ENCODE measurements around the gene TNPO3.

The TNPO3 gene

DNA sequence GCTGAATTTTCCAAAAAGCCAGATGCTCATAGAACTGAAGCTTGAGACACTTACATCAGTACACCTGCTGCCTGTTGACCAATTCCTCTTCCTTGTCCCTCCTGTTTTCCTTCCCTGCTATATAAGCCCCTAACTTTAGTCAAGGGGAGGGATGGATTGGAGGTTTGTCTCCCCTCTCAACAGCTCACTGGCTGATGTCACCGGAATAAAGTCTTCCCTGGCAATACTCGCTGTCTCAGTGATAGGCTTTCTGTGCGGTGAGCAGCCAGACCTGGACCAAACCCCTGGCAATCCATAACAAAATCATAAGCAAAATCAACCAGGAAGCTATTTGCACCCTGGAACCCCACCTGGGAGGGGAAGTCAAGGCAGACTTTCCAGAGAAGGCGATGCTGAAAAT is 118.1 kb downstream of the TNPO3 start:
- H3K9me3 ChIP-seq, result no peaks in the 10 kb centered on the region
- TF ChIP-seq, protein P1, sequence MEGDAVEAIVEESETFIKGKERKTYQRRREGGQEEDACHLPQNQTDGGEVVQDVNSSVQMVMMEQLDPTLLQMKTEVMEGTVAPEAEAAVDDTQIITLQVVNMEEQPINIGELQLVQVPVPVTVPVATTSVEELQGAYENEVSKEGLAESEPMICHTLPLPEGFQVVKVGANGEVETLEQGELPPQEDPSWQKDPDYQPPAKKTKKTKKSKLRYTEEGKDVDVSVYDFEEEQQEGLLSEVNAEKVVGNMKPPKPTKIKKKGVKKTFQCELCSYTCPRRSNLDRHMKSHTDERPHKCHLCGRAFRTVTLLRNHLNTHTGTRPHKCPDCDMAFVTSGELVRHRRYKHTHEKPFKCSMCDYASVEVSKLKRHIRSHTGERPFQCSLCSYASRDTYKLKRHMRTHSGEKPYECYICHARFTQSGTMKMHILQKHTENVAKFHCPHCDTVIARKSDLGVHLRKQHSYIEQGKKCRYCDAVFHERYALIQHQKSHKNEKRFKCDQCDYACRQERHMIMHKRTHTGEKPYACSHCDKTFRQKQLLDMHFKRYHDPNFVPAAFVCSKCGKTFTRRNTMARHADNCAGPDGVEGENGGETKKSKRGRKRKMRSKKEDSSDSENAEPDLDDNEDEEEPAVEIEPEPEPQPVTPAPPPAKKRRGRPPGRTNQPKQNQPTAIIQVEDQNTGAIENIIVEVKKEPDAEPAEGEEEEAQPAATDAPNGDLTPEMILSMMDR (IDR thresholded peaks at IDR 0.05), result no peak
- no peak for DNase-seq
- H3K27me3 ChIP-seq, result peaks cover 0 to 62% of the 10 kb centered on the region in 2 donors
- peaks cover 0 to 25% (median 19%) of the 10 kb centered on the region in 4 donors for H3K4me1 ChIP-seq
- intact Hi-C loops (cut with DNase I; ENCODE audit: low total_unique reads), result no loop called here
- no peaks in the 10 kb centered on the region for H3K36me3 ChIP-seq
- H3K4me3 ChIP-seq, result no peak overlapping the region
- no peak overlapping the region for H3K27ac ChIP-seq

DNA sequence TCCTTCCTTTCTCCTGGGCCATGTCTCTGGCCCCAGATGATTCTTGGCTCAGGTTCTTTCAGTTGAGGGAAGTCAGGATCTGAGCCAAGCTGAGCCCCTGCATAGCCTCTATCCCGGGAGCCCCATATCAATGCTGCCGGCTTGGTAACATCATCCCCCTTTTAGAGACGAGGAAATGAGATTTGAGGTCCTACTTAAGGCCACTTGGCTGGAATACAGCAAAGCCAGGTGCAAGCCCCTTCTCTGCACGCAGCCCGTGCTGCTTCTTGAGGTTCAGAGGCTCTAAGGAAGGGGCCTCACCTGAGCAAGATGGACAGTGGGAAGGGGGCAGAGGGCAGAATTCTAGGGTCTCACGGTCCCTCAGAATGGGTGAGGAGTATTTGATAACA is 119.6 kb downstream of the TNPO3 start:
- intact Hi-C loops (cut with DNase I; ENCODE audit: low total_unique reads), result no loop called here
- Histone ChIP-seq H3K9me3 (no peaks in the 10 kb centered on the region), H3K36me3 (no peaks in the 10 kb centered on the region), H3K4me1 (peaks cover 0 to 25% (median 19%) of the 10 kb centered on the region in 4 donors), H3K4me3 (no peak overlapping the region), H3K27me3 (peaks cover 0 to 53% of the 10 kb centered on the region in 2 donors), H3K27ac (no peak overlapping the region)
- DNase-seq, result no peak
- TF ChIP-seq, protein P1 (IDR thresholded peaks at IDR 0.05), result no peak

- peaks cover 0 to 50% of the 10 kb centered on the region in 2 donors for H3K27me3 ChIP-seq
- H3K4me1 ChIP-seq, result peaks cover 0 to 25% (median 19%) of the 10 kb centered on the region in 4 donors
- H3K36me3 ChIP-seq, result no peaks in the 10 kb centered on the region
- no peak overlapping the region for H3K4me3 ChIP-seq
- no peaks in the 10 kb centered on the region for H3K9me3 ChIP-seq
- intact Hi-C loops (cut with DNase I; ENCODE audit: low total_unique reads), result no loop called here
- no peak for DNase-seq
- TF ChIP-seq, protein P1 (IDR thresholded peaks at IDR 0.05), result no peak
- H3K27ac ChIP-seq, result no peak overlapping the region
Measured at GRCh38 chr7:128934361-128935341, 120.3 kb downstream of the TNPO3 start.

GRCh38 chr7:128933180-128933891 is 121.6 kb downstream of the TNPO3 start:
- intact Hi-C loops (cut with DNase I; ENCODE audit: low total_unique reads), result no loop called here
- Histone ChIP-seq H3K9me3 (no peaks in the 10 kb centered on the region), H3K4me3 (no peak overlapping the region), H3K27me3 (peaks cover 0 to 51% of the 10 kb centered on the region in 2 donors), H3K27ac (no peak overlapping the region), H3K36me3 (no peaks in the 10 kb centered on the region), H3K4me1 (peaks cover 0 to 13% (median 10%) of the 10 kb centered on the region in 4 donors)
- DNase-seq, result peak in 1 of 2 donors; percentile 70
- TF ChIP-seq, protein P1 (IDR thresholded peaks at IDR 0.05), result no peak

DNA sequence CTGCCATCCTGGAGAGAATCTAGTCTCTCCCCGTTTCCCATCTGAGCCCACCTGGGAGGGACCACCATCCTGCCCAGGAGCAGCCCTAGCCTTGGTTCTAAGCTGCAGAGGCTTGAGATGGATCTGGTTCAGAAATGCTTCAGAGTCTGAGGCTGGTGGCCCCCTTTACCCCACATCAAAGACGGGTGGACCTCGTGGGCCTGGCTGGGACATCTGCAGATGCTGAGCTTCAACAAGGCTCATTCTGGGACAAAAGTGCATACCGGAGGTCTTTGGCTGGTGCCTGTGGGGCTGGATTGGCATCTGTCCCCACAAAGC is 122.1 kb downstream of the TNPO3 start:
- Histone ChIP-seq H3K36me3 (no peaks in the 10 kb centered on the region), H3K9me3 (no peaks in the 10 kb centered on the region), H3K27ac (no peak overlapping the region), H3K4me1 (peaks cover 0 to 8% (median 5%) of the 10 kb centered on the region in 4 donors), H3K27me3 (peaks cover 0 to 51% of the 10 kb centered on the region in 2 donors), H3K4me3 (no peak overlapping the region)
- DNase-seq, result no peak
- TF ChIP-seq, protein P1 (IDR thresholded peaks at IDR 0.05), result no peak
- intact Hi-C loops (cut with DNase I; ENCODE audit: low total_unique reads), result no loop called here

Measured in tibial artery (tissue), 4 donors.